Stimulated activated CD8-positive, alpha-beta memory T cell treated with anti-CD3 and anti-CD28 coated beads, Interleukin-7, amount 100 ng/mL, for 4 hours (primary cell): Measurements from ENCODE around the gene AGO4.
A peak's percentile ranks its signal among the peaks of the same experiment; 100 is the strongest.
"Not testable (repeated sequence)": the region's sequence is repeated elsewhere in the genome, so short reads cannot be mapped to it uniquely, and the experiment has no call there.

ENCODE experiments used
- DNase-seq, 2 donors: peaks; one replicate each; pipeline ENCODE4 v3.0.0-alpha.2; 2020; ENCODE audit warnings: low read depth in 2 of 2

Gene AGO4

GRCh38 chr1:35807614-35808449 lies at the start of gene AGO4:
Gene AGO4, plus strand, starts transcription at chr1:35808016. Its CDS starts 401 bp downstream, at chr1:35808417.
- peak in 1 of 2 donors; percentile 36 for DNase-seq

- DNase-seq = no peak
Observed at GRCh38 chr1:35762141-35762540, 45.7 kb upstream of the AGO4 start.

GRCh38 chr1:35763201-35763600 lies 44.6 kb upstream of the AGO4 start:
- DNase-seq = no peak

GRCh38 chr1:35764283-35764682 lies 43.5 kb upstream of the AGO4 start:
- no peak for DNase-seq

- no peak for DNase-seq
Observed at GRCh38 chr1:35768350-35769187, 39.2 kb upstream of the AGO4 start.

- DNase-seq = peak; percentile 55 to 74
Observed at GRCh38 chr1:35769188-35769758, 38.5 kb upstream of the AGO4 start.

- no peak for DNase-seq
Observed at GRCh38 chr1:35773711-35774110, 34.1 kb upstream of the AGO4 start.

GRCh38 chr1:35776172-35776571 lies 31.6 kb upstream of the AGO4 start:
- not testable (repeated sequence) for DNase-seq

- DNase-seq = no peak
Observed at GRCh38 chr1:35777109-35777508, 30.7 kb upstream of the AGO4 start.

- no peak for DNase-seq
Observed at GRCh38 chr1:35783055-35783583, 24.7 kb upstream of the AGO4 start.

GRCh38 chr1:35784364-35784763 lies 23.5 kb upstream of the AGO4 start:
- DNase-seq = not testable (repeated sequence)

GRCh38 chr1:35788139-35788538 lies 19.7 kb upstream of the AGO4 start:
- DNase-seq = no peak

- no peak for DNase-seq
Observed at GRCh38 chr1:35790670-35791069, 17.1 kb upstream of the AGO4 start.

GRCh38 chr1:35795295-35795694 lies 12.5 kb upstream of the AGO4 start:
- DNase-seq = no peak

GRCh38 chr1:35797380-35797779 lies 10.4 kb upstream of the AGO4 start:
- no peak for DNase-seq

- DNase-seq = not testable (repeated sequence)
Observed at GRCh38 chr1:35798019-35798418, 9.8 kb upstream of the AGO4 start.

GRCh38 chr1:35800167-35800887 lies 7.5 kb upstream of the AGO4 start:
- not testable (repeated sequence) for DNase-seq

GRCh38 chr1:35808450-35809113 lies 766 bp downstream of the AGO4 start:
- DNase-seq = no peak

- DNase-seq = no peak
Observed at GRCh38 chr1:35809114-35810095, 1.6 kb downstream of the AGO4 start.
